OCI-LY3 (cell line): ENCODE results near the gene THOC6.

Experiments
- H2AFZ ChIP-seq: fragments of 200-600, 300-600 bp; shearing (Covaris generic); 2 replicates; pipeline ENCODE4 v1.6.0; 2014; ENCODE audit warnings: antibody characterized with exemption, low read depth, low read length
- H3K27ac ChIP-seq: fragments of 200-600, 300-600 bp; sonication (generic); 2 replicates; pipeline ENCODE4 v1.5.1; 2014; ENCODE audit warnings: mild to moderate bottlenecking, low read length, moderate library complexity, mixed read lengths
- H3K27me3 ChIP-seq: fragments of 200-600, 300-600 bp; sonication (generic); 2 replicates; pipeline ENCODE4 v1.6.1; 2014; ENCODE audit warnings: low read depth, low read length, mixed read lengths
- H3K36me3 ChIP-seq: fragments of 200-600, 300-600 bp; sonication (generic); replicated peaks from 2 replicates; pipeline ENCODE3; 2014; ENCODE audit warnings: low read depth, low read length, mixed read lengths
- H3K4me1 ChIP-seq: fragments of 300-600, 200-600 bp; sonication (generic); 2 replicates; pipeline ENCODE4 v1.6.1; 2014; ENCODE audit warnings: low read length, mixed read lengths
- H3K4me2 ChIP-seq: fragments of 200-600, 300-600 bp; sonication (generic); 2 replicates; pipeline ENCODE4 v1.6.1; 2014; ENCODE audit warnings: low read length, mixed read lengths
- H3K4me3 ChIP-seq: fragments of 300-600, 200-600 bp; sonication (generic); 2 replicates; pipeline ENCODE4 v1.5.1; 2014; ENCODE audit warnings: antibody characterized with exemption, mild to moderate bottlenecking, low read length, moderate library complexity
- H3K79me2 ChIP-seq: fragments of 300-600, 200-600 bp; shearing (Covaris generic); 2 replicates; pipeline ENCODE4 v1.6.1; 2014; ENCODE audit warnings: mild to moderate bottlenecking, low read length, mixed read lengths
- H3K9ac ChIP-seq: fragments of 300-600, 200-600 bp; shearing (Covaris generic); 2 replicates; pipeline ENCODE4 v1.6.0; 2014; ENCODE audit warnings: mild to moderate bottlenecking, low read length, moderate library complexity
- H3K9me3 ChIP-seq: fragments of 200-600, 300-600 bp; shearing (Covaris generic); 2 replicates; pipeline ENCODE4 v1.6.1; 2014; ENCODE audit warnings: low read length, mixed read lengths; ENCODE audit not compliant: insufficient read depth
- H4K20me1 ChIP-seq: fragments of 200-600, 300-600 bp; sonication (generic); 2 replicates; pipeline ENCODE4 v1.6.1; 2016; ENCODE audit warnings: low read length, mixed read lengths; ENCODE audit not compliant: insufficient read depth
- CTCF ChIP-seq: fragments of 200-600, 300-600 bp; sonication (generic); IDR thresholded peaks from 2 replicates; pipeline ENCODE4 v1.5.1; 2014; ENCODE audit warnings: antibody characterized with exemption, low read length, low read depth
- EZH2phosphoT487 ChIP-seq: fragments of 200-600 bp; shearing (Covaris generic); IDR thresholded peaks from 2 replicates; pipeline ENCODE4 v1.6.1; 2018; ENCODE audit warnings: antibody characterized with exemption, mixed run types, low read depth

The THOC6 gene

GRCh38 chr16:3010510-3010909, 13.3 kb upstream of the THOC6 start:
- Histone ChIP-seq H3K27me3 (peaks cover 36% of the 10 kb centered on the region), H4K20me1 (no peaks in the 10 kb centered on the region), H3K79me2 (no peaks in the 10 kb centered on the region), H3K36me3 (no peaks in the 10 kb centered on the region), H3K4me3 (no peak overlapping the region), H3K27ac (no peak overlapping the region), H3K4me2 (no peak overlapping the region), H3K9me3 (no peaks in the 10 kb centered on the region), H2AFZ (no peak overlapping the region), H3K4me1 (no peaks in the 10 kb centered on the region), H3K9ac (no peak overlapping the region)
- TF ChIP-seq CTCF = no peak
- TF ChIP-seq EZH2phosphoT487 = no peak

GRCh38 chr16:3012246-3012645, 11.6 kb upstream of the THOC6 start:
- peaks cover 23% of the 10 kb centered on the region for H3K27me3 ChIP-seq
- H3K4me3 ChIP-seq = no peak overlapping the region
- H3K4me2 ChIP-seq = no peak overlapping the region
- H3K36me3 ChIP-seq = no peaks in the 10 kb centered on the region
- no peak overlapping the region for H3K9ac ChIP-seq
- no peak overlapping the region for H3K27ac ChIP-seq
- no peaks in the 10 kb centered on the region for H3K79me2 ChIP-seq
- H2AFZ ChIP-seq = no peak overlapping the region
- H4K20me1 ChIP-seq = no peaks in the 10 kb centered on the region
- no peaks in the 10 kb centered on the region for H3K4me1 ChIP-seq
- no peaks in the 10 kb centered on the region for H3K9me3 ChIP-seq
- no peak for TF ChIP-seq CTCF
- no peak for TF ChIP-seq EZH2phosphoT487

- Histone ChIP-seq H3K4me3 (no peak within 1 kb of the TSS), H3K4me1 (no peaks in the 10 kb centered on the region), H3K27me3 (peaks cover 16% of the 10 kb centered on the region), H4K20me1 (no peaks in the 10 kb centered on the region), H3K36me3 (no peaks in the 10 kb centered on the region), H3K9ac (no peak within 1 kb of the TSS), H3K9me3 (no peaks in the 10 kb centered on the region), H3K79me2 (no peaks in the 10 kb centered on the region), H2AFZ (no peak within 1 kb of the TSS), H3K4me2 (no peak within 1 kb of the TSS), H3K27ac (no peak within 1 kb of the TSS)
- no peak for TF ChIP-seq EZH2phosphoT487
- no peak for TF ChIP-seq CTCF
Observed at GRCh38 chr16:3012828-3013420, 10.9 kb upstream of the THOC6 start, which contains the start of gene CLDN9. CLDN9 (plus strand) TSS chr16:3012923; CDS start chr16:3013363, 440 bp downstream.

GRCh38 chr16:3013491-3013951, 10.3 kb upstream of the THOC6 start:
- Histone ChIP-seq H3K4me2 (no peak overlapping the region), H3K9ac (no peak overlapping the region), H3K27me3 (peaks cover 10% of the 10 kb centered on the region), H3K36me3 (no peaks in the 10 kb centered on the region), H4K20me1 (no peaks in the 10 kb centered on the region), H3K4me3 (no peak overlapping the region), H3K27ac (no peak overlapping the region), H3K9me3 (no peaks in the 10 kb centered on the region), H3K4me1 (no peaks in the 10 kb centered on the region), H3K79me2 (no peaks in the 10 kb centered on the region), H2AFZ (no peak overlapping the region)
- no peak for TF ChIP-seq EZH2phosphoT487
- TF ChIP-seq CTCF = no peak
